Activated naive CD4-positive, alpha-beta T cell treated with anti-CD3 and anti-CD28 coated beads, Interleukin-2, amount 10 ng/mL, durations not matched to agents 7 days and 5 days (primary cell): Measurements from ENCODE around the gene RUFY4.
"Not testable (repeated sequence)": the region's sequence is repeated elsewhere in the genome, so short reads cannot be mapped to it uniquely, and the experiment has no call there.

Experiments
- CTCF ChIA-PET: fragments of 350-600 bp; sonication (Branson Sonifier 250); formaldehyde crosslinking; loops from one replicate; lab custom pipeline; 2021; ENCODE audit warnings: antibody characterized with exemption; lab: Charles Lee
- DNase-seq: peaks from one replicate; pipeline ENCODE4 v3.0.0-alpha.2; 2020
- H3K27ac Mint-ChIP-seq: one replicate; pipeline ENCODE4 v1.8.0; 2021; ENCODE audit warnings: mild to moderate bottlenecking, moderate library complexity, mixed read lengths
- H3K27me3 Mint-ChIP-seq: one replicate; pipeline ENCODE4 v1.8.0; 2021; ENCODE audit warnings: mild to moderate bottlenecking, mixed read lengths
- H3K36me3 Mint-ChIP-seq: one replicate; pipeline ENCODE4 v1.8.0; 2021; ENCODE audit warnings: mixed read lengths
- H3K4me1 Mint-ChIP-seq: one replicate; pipeline ENCODE4 v1.8.0; 2021; ENCODE audit warnings: mixed read lengths
- H3K4me3 Mint-ChIP-seq: one replicate; pipeline ENCODE4 v1.8.0; 2021; ENCODE audit warnings: mild to moderate bottlenecking, moderate library complexity, mixed read lengths
- H3K9me3 Mint-ChIP-seq: one replicate; pipeline ENCODE4 v1.8.0; 2021; ENCODE audit warnings: mixed read lengths

The RUFY4 gene

GRCh38 chr2:218027426-218028188 lies 41.4 kb upstream of the RUFY4 start:
- H3K27me3 Mint-ChIP-seq, result peaks cover 11% of the 10 kb centered on the region
- H3K4me1 Mint-ChIP-seq, result no peaks in the 10 kb centered on the region
- no peak overlapping the region for H3K4me3 Mint-ChIP-seq
- DNase-seq, result no peak
- H3K36me3 Mint-ChIP-seq, result no peaks in the 10 kb centered on the region
- no peak overlapping the region for H3K27ac Mint-ChIP-seq
- no peaks in the 10 kb centered on the region for H3K9me3 Mint-ChIP-seq
- CTCF ChIA-PET, result no interaction called here

DNA sequence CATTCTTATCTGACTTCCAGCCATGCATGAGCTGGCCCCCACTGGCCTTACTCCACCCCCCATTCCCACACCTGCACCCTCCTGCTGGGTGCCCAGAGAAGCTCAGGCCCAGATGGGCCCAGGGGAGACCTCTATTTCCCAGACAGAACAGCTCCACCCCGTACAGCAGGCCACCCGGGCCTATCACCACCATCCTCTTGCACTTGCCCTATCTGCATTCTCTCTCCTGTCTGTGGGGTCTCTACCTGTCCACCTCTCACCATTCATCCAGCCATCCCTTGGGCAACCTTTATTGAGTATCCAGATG lies 40.9 kb upstream of the RUFY4 start:
- H3K27me3 Mint-ChIP-seq, result peaks cover 16% of the 10 kb centered on the region
- no peak overlapping the region for H3K27ac Mint-ChIP-seq
- no peaks in the 10 kb centered on the region for H3K9me3 Mint-ChIP-seq
- H3K36me3 Mint-ChIP-seq, result no peaks in the 10 kb centered on the region
- DNase-seq, result no peak
- no peaks in the 10 kb centered on the region for H3K4me1 Mint-ChIP-seq
- CTCF ChIA-PET, result no interaction called here
- H3K4me3 Mint-ChIP-seq, result no peak overlapping the region

DNA sequence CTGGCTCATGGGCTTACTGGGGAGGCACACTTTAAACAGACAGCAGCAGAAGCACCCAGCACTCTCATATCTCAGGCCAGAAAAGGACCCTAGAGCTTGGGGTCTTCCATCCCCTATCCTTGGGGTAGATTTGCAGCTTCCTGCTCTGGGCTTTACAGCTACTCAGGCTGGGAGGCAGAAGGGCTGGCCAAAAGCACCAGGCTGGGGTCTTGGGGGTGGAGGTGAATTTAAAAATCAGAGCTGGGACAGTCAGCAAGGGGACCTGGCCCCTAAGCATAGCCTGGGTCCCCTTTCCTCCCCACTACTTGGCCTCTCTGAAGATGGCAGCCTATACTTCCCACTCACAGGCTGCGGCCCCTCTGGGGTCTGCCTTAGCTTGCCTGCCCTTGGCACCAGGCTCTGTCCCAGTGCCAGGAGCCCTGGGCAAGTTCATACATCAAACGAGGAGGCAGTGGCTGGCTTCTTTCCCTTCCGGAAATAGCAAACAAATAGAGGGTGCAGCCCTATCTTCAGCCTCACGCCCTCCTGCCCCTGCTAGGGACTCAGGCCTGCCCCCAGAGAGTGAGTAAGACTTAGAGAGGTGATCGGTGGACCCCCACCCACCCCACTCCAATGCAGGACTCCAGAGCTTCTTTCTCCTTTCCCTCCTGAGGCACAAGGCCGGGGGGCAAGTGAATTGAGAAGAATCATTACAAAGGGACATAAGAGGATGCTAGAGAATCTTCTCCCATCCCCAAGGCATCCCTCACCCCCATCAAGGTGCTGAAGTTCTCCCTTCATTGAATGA lies 40.3 kb upstream of the RUFY4 start:
- H3K36me3 Mint-ChIP-seq, result no peaks in the 10 kb centered on the region
- H3K27me3 Mint-ChIP-seq, result peaks cover 21% of the 10 kb centered on the region
- no peak for DNase-seq
- no peak overlapping the region for H3K27ac Mint-ChIP-seq
- H3K4me3 Mint-ChIP-seq, result no peak overlapping the region
- no peaks in the 10 kb centered on the region for H3K4me1 Mint-ChIP-seq
- CTCF ChIA-PET, result no interaction called here
- H3K9me3 Mint-ChIP-seq, result no peaks in the 10 kb centered on the region

GRCh38 chr2:218029366-218030360 lies 39.4 kb upstream of the RUFY4 start:
- no peak for DNase-seq
- Mint-ChIP-seq H3K27me3 (peaks cover 28% of the 10 kb centered on the region), H3K4me1 (peaks cover 5% of the 10 kb centered on the region), H3K9me3 (no peaks in the 10 kb centered on the region), H3K27ac (no peak overlapping the region), H3K4me3 (no peak overlapping the region), H3K36me3 (no peaks in the 10 kb centered on the region)
- CTCF ChIA-PET, result no interaction called here

DNA sequence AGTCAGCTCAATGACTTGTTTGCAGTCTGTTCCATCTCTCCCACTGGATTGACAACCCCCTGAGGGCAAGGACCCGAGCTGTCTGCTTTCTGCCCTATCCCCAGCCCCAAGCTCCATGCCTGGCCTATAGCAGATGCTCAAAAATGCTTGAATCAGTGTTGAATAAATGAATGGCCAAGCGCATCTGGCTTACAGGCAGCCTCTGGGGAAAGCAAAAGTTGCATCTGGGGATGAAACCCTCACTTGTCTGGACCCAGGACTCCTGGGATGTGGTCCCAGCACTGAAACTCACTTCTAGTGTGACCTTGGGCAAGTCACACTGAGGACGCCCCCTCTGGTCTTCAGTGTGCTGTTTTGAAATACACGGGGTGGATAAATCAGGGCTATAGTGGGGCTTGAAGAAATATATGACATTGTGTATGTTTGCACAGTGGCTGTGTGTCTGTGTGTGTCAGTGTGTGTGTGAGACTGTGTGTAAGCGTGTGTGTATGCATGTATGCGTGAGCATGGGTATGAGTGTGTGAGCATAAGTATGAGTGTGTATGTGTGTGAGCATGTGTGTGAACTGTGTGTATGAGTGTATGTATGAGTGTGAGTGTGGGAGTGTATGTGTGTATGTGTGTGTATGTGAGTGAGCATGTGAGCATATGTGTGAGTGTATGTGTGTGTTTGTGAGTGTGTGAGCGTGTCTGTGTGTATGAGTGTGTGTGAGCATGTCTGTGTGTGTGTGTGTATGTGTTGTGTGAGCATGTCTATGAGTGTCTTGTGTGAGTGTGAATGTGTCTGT lies 38.5 kb upstream of the RUFY4 start:
- no peak overlapping the region for H3K4me3 Mint-ChIP-seq
- peaks cover 9% of the 10 kb centered on the region for H3K4me1 Mint-ChIP-seq
- DNase-seq, result no peak
- no peaks in the 10 kb centered on the region for H3K9me3 Mint-ChIP-seq
- peaks cover 30% of the 10 kb centered on the region for H3K27me3 Mint-ChIP-seq
- H3K27ac Mint-ChIP-seq, result no peak overlapping the region
- CTCF ChIA-PET, result no interaction called here
- H3K36me3 Mint-ChIP-seq, result no peaks in the 10 kb centered on the region

DNA sequence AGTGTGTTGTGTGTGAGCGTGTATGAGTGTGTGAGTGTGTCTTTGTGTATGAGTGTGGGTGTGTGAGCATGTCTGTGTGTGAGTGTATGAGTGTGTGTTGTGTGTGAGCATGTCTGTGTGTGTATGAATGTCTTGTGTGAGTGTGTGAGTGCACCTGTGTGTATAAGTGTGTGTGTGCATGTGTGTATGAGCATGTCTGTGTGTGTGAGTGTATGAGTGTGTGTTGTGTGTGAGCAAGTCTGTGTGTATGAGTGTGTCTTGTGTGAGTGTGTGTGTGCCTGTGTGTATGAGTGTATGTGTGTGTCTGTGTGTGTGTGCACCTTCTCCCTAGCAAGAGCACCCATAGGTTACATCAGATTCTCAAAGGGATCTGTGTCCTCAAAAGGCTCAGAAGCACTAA lies 37.8 kb upstream of the RUFY4 start:
- CTCF ChIA-PET, result interaction anchor here (1.1 kb wide), 1 partner anchor 245 kb away, joined by 3 read pairs; no protein-coding TSS in a partner anchor
- H3K36me3 Mint-ChIP-seq, result no peaks in the 10 kb centered on the region

GRCh38 chr2:218031771-218032257 lies 37.2 kb upstream of the RUFY4 start:
- peaks cover 28% of the 10 kb centered on the region for H3K27me3 Mint-ChIP-seq
- H3K36me3 Mint-ChIP-seq, result no peaks in the 10 kb centered on the region
- no peak overlapping the region for H3K27ac Mint-ChIP-seq
- no peaks in the 10 kb centered on the region for H3K9me3 Mint-ChIP-seq
- CTCF ChIA-PET, result interaction anchor here (0.8 to 1.1 kb wide), 2 partner anchors 38 to 246 kb away, joined by 3 to 4 read pairs; no protein-coding TSS in a partner anchor
- H3K4me1 Mint-ChIP-seq, result peaks cover 9% of the 10 kb centered on the region
- peak; percentile 18 for DNase-seq
- H3K4me3 Mint-ChIP-seq, result no peak overlapping the region

More for the DNA sequence above, 37.8 kb upstream of the RUFY4 start:
- DNase-seq, result no peak
- peaks cover 30% of the 10 kb centered on the region for H3K27me3 Mint-ChIP-seq
- no peak overlapping the region for H3K4me3 Mint-ChIP-seq
- no peak overlapping the region for H3K27ac Mint-ChIP-seq
- no peaks in the 10 kb centered on the region for H3K9me3 Mint-ChIP-seq
- peaks cover 9% of the 10 kb centered on the region for H3K4me1 Mint-ChIP-seq

DNA sequence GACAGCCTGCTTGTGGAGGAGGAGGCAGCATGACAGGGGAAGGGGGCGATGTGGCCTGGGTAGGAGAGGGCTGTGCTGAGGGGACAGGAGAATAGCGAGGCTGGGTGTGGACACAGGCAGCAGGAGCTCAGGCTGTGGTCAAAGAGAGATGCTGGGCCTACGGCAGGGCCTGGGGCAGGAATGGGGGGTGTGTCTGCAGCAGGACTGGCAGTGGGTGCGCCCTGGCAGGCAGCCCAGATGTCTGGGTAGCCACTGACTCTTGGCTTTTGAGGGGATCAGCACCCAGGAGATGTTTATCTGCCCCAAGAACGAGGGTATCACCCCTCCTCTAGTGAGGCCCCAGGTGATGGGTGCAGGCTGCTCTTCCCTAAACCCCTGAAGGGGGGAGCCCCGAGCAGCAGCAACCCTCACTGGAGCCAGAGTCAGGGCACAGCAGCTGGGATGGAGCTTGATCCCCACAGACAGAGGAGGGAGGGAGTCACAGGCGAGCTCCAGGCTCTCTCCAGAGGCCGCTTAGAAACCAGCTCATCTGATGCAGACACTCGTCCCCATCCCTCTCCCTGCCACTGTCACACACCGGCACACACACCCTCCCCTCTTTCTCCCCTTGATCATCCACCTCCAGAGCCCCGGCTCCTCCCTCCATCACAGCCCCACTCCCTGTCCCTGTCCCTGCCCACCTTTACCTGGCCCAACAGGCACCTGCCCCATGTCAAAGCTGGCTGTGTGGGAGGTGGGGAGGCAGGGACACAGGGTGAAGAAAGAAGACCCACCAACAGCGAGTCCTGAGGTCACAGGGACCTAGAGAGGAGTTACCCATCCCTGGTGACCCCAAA lies 36.5 kb upstream of the RUFY4 start:
- Mint-ChIP-seq H3K4me3 (no peak overlapping the region), H3K9me3 (no peaks in the 10 kb centered on the region), H3K27ac (no peak overlapping the region), H3K4me1 (peaks cover 9% of the 10 kb centered on the region), H3K36me3 (no peaks in the 10 kb centered on the region), H3K27me3 (peaks cover 26% of the 10 kb centered on the region)
- CTCF ChIA-PET, result interaction anchor here (0.8 to 1.5 kb wide), 8 partner anchors 10 to 247 kb away, joined by 3 to 7 read pairs (median 4); no protein-coding TSS in a partner anchor
- DNase-seq, result peak; percentile 19

DNA sequence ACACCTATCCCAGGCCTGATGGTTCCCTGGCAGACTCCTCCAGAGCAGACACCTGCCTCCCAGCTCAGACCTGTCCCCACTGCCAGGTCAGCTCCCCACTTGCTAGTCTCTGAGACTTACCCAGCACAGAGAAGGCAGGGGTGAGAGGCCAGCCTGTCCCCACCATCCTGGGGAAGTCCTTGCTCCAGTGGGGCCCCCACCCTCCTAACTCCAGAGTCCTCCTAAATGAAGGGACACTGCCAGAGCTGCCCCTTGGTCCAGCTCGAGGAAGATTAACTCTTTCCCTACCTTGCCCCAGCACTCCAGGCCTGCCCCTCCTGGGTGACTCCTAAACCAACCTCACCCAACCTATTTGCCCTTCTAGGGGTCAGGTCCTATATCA lies 35.9 kb upstream of the RUFY4 start:
- Mint-ChIP-seq H3K4me1 (peaks cover 9% of the 10 kb centered on the region), H3K4me3 (no peak overlapping the region), H3K27me3 (peaks cover 26% of the 10 kb centered on the region), H3K27ac (no peak overlapping the region), H3K36me3 (no peaks in the 10 kb centered on the region), H3K9me3 (no peaks in the 10 kb centered on the region)
- no peak for DNase-seq
- CTCF ChIA-PET, result interaction anchor here (0.9 to 1.5 kb wide), 6 partner anchors 9 to 248 kb away, joined by 3 to 7 read pairs (median 4); no protein-coding TSS in a partner anchor

DNA sequence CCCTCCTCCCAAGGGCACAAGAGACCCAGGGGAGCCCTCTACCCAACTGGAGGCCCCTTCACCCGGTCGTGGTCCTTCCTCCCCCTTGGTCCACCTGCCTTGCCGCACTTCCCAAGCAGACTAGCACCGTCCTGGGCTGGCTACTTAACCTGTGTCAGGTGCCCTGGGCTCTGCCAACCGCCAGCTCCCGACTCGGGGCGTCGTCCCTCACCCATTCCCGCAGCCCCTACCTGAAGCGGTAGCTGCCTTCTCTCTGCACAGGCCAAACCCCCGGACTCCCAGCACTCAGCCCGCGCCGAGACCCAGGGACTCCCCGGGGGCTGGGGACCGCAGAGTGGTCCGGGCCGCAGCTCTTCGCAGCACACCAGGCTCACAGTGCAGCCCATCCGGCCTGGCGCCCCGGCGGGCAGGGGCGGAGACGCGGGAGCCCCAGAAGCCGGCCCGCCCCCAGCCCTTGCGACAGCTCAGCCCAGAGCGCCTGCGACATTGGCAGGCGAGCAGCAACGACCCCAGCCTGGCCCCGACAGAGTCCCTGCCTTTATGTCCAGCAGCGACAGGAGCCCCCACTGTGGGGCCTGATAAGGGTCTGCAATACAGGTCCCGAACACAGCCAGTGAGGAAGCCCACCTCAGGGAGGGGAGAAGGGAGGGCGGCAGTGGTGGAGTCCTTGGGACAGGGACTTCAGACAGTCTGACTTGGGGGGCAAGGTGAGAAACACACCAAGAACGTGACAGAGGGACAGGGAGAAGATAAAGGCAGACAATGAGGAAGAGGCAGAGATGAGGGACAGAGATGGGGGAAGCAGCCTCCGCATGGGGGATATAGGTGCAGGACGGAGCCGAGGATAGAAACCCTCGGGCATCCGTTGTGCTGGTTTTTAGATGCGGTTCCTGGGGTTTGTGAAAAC lies 35.2 kb upstream of the RUFY4 start:
- peaks cover 13% of the 10 kb centered on the region for H3K4me1 Mint-ChIP-seq
- CTCF ChIA-PET, result interaction anchor here (0.9 to 2.1 kb wide), 12 partner anchors 9 to 248 kb away, joined by 3 to 10 read pairs (median 4); no protein-coding TSS in a partner anchor
- H3K36me3 Mint-ChIP-seq, result no peaks in the 10 kb centered on the region
- H3K27me3 Mint-ChIP-seq, result peaks cover 30% of the 10 kb centered on the region
- DNase-seq, result peak; percentile 20
- no peaks in the 10 kb centered on the region for H3K9me3 Mint-ChIP-seq
- no peak overlapping the region for H3K27ac Mint-ChIP-seq
- H3K4me3 Mint-ChIP-seq, result peak overlapping the region; percentile 1

DNA sequence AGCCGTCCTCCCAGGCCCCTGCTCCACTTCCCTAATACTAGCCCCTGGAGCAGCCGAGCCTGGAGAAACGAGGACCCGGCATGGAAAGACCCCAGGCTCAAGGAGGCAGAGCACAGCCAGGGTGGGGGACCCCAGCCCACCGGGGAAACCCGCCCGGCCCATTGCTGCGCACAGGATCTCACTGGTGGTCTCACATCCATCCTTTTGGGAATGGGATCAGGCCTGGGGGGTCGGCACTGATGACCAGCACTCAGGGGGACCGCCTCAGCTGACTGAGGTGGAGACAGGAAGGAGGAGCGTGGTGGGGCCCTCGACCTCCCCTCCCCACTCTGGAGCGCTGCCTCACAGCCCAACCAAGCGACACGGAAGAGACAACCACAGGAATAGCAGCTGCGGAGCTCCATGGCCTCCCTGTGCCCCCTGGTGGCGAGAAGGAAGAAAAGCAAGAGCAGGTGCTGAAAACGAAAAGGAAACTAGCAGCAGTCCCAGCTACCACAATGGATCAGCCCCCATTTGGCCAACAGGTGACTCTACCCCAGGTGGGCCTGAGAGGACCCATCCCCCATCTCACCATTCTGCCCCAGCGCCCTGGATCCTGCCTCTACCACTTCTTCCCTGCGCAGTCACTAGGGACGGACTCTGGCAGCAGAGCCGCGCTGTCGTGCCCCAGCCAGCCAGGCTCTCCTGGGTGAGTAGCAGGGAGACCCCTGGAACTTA lies 34.4 kb upstream of the RUFY4 start:
- H3K27ac Mint-ChIP-seq, result peak overlapping the region; percentile 21
- not testable (repeated sequence) for H3K36me3 Mint-ChIP-seq, H3K9me3 Mint-ChIP-seq
- peak; percentile 78 for DNase-seq
- CTCF ChIA-PET, result interaction anchor here (0.9 to 4.6 kb wide), 7 partner anchors 33 to 248 kb away, joined by 3 to 25 read pairs (median 7); partner anchors contain the start of gene RUFY4
- H3K4me1 Mint-ChIP-seq, result peaks cover 19% of the 10 kb centered on the region
- peak overlapping the region; percentile 56 for H3K4me3 Mint-ChIP-seq
- peaks cover 31% of the 10 kb centered on the region for H3K27me3 Mint-ChIP-seq
